ENCODE measurements around the gene IQCK.

The IQCK gene

DNA sequence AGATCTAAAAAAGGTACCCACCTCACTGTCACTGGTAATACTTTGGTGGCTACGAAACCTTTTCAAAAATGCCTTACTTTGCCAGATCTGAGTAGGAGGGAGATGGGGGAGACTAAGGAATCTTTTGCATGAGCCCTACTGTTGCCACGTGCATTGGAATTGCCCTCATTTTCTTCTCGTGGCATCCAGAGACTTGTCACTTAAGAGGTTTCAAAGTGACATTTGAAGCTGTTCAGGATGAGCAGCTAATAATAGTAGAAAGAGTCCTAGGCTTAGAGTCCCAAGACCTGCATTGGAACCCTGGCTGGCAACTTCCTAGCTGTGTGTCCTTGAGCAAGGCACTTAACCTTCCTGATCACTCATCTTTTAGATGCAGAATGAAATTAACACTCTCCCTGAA is 123.1 kb downstream of the IQCK start:
- no peak for DNase-seq

DNA sequence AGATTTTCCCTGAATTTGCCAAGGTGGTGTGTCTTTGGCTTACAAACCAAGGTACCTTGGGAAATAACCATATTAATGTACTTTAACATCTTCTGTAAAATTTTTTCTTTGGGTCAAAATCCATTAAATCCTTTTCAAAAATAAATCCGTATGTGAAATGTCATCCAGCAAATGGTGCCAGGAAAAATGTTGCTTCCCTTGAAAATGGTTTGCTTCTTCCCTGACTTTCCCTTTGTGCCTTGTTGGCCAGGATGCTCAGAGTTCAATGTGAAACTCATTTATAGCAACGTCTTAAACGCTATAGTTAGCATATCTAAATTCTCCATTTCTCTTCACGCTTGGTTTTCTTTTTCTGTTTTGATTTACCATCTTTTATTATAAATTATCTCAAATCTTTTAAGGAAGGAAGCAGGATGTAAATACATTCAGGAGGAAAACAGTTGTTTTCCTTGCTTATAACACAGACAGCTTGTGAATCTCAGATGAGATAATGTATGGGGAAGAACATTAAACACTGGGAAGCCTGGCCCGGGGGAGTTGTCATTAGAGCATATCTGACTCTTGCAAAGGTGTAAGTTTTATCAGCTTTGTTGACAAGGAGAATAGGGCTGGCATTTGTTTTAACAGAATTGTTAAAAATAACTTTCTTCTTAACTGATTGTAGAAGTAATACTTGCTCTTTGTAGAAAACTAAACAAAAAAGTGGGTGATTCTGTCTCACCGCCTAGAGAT is 124.5 kb downstream of the IQCK start:
- no peak for DNase-seq

DNA sequence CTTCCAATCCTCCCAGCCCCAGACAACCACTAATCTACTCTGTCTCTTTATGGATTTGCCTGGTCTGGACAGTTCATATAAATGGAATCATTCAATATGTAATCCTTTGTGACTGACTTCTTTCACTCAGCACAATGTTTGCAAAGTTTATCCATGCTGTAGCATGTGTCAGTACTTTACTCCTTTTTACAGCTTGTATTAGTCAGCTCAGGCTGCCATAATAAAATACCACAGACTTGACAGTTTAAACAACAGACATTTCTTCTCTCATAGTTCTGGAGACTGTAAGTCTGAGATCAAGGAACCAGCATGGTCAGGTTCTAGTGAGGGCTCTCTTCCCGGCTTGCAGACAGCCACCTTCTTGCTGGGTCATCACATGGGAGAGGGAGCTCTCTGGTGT is 125.3 kb downstream of the IQCK start:
- no peak for DNase-seq

DNA sequence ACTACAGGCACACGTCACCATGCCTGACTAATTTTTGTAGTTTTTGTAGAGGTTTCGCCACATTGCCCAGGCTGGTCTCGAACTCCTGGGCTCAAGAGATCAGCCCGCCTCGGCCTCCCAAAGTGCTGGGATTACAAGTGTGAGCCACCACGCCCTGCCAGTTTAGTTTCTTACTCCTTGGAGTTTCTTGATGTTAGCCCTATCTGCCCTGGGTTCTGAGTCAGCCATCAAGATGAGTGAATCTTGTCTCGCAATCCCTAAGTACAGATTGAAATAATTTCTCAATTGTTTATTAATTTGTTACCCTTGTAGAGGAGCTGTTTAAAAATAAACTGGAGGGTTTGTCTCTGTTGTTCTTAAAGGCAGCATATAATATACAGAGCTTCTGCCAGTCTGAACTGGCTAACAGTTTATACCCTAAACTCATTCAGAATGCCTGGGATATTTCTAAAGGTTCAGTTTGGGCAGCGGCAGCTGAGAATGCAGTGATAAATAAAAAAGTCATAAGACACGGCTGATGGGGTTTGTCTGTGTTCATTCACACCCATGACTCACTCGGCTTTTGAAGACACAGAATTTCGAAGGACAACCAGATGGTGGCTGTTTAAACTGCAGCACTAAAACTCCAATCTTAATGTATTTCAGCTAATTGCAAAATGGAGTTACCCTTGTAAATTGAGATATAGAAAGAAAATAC is 127.0 kb downstream of the IQCK start:
- peak; percentile 22 to 77 for DNase-seq

DNA sequence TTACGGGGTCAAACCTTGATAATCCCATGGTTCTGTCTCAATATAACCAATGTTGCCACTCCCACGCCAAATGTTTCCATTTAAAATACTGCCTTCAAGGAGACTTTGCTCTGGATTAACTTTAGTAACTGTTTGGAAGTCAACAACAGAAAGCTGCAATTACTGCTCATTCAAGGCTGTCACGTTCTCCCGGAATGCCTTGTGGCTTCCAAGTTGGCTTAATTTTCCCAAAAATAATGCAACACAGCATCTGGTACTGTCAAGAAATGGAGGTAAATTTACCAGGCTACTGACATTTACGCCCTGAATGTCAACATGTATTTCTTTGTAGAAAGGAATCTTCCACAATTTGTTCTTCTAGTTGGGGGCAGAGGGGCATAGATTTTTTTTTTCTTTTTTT is 128.4 kb downstream of the IQCK start:
- peak in 1 of 2 experiments; percentile 50 for DNase-seq

DNA sequence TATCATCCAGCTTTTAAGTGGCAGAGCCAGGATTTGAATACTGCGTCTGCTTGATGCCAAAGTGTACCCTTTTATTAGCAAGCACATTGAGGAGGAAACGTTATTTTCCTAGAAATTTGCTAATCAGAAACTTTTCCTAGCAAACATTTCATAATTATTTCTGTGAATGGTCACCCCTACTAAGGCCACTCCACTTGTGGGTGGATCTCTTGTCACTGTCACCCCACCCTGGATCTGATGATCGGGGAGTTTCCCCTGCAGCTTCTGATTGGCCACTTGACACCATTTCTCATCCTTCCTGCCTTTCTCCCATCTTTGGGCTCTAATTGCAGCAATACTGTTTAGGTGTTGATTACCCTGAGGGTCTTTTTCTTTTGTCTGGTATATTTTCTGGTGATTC is 130.7 kb downstream of the IQCK start:
- no peak for DNase-seq

DNA sequence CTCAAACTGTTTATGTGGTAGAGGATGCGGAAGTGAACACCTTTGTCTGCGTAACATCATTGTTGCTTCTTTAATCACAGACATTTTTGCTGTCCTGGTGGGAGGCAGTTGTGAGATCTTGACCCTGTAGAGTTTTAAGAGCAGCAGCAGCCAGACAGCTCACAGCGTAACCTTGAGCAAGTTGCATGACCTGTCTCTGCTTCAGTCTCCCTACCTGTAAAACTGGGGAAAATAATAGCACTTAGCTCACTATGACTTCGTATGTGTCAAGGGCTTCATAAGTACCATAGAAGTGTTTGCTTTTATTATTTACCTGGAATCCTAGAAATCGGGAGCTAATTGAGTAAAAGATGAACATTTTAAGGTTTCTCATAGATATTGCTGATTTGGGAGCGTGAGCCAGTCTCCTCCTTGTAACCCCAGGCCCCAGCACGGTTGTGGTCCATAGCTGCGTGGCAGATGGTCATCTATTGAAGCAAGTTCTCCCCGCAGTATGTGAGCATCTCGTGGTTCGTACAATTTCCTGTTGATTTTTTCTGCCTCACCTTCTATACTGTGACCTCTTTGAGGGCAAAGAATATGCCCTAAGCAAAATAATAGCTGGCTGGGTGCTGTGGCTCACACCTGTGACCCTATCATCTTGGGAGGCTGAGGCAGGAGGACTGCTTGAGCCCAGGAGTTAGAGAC is 132.2 kb downstream of the IQCK start:
- no peak for DNase-seq

DNA sequence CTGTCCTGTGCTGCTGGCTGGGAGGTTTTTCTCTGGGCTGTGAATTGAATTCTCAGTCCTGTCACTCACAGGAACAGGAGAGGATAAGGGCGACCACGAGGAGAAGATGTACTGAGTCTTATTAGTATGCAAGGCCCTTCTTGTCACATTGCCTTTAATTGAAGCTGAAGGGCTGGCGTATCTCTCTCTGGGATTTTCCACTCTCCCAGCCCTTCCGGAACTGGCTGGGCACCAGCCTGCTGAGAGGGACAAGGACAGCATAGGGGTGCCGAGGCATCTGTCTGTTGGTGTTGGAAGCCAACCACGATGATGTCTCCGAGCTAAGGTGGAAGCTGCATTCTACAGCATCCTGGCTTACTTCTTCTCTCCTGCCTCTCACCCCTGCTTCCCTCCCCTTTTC is 133.4 kb downstream of the IQCK start:
- DNase-seq, result no peak

DNA sequence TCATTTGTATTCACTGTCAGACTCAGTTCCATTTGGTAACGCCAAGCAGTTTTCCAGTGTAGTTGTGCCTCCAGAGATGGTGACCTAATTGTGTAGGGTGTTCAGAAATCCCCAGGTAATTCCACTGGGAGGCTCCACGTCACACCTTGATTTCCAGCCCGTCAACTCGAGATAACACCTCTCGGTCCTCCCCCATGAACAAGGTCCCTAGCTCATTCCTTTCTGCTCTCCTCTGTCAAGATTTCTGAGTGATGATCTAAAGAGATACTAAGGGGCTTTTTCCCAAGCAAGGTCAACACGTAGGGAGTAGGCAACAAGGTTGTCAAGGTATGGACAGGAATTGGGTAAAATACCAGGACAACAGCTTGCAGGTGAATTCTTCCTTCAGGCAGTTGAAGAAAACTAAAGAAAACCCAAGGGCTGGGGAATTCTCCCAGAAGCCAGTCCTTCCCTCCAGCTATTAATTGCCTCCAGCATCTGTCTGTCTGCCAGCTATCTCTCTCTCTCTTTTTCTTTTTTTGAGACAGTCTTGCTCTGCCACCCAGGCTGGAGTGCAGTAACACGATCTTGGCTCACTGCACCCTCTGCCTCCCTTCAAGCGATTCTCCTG is 135.2 kb downstream of the IQCK start:
- no peak for DNase-seq

DNA sequence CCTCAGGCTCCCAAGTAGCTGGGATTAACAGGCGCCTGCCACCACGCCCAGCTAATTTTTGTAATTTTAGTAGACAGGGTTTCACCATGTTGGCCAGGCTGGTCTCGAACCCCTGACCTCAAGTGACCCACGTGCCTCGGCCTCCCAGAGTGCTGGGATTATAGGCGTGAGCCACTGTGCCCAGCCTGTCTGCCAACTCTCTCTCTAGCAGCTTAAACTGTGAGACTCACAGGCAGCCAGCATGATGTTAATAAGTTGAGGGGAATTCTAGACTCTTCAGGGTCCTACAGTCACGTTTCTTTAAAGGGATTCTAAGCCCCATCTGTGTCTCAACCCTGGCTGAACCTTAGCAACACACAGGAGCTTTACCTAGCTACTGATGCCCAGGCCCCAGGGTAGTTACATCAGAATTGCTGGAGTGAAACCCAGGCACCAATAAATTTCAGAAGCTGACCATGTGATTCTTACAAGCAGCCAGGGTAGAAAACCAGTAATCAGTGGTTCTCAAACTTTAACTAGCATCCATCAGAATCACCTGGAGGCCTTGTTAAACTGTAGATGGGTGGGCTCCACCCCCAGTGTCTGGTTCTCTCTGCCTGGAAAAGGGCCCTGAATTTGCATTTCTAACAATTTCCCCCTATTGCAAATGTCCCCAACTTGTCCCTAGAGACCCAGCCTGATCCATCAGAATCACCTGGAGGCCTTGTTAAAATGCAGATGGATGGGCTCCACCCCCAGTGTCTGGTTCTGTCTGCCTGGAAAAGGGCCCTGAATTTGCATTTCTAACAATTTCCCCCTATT is 135.9 kb downstream of the IQCK start:
- DNase-seq, result no peak

DNA sequence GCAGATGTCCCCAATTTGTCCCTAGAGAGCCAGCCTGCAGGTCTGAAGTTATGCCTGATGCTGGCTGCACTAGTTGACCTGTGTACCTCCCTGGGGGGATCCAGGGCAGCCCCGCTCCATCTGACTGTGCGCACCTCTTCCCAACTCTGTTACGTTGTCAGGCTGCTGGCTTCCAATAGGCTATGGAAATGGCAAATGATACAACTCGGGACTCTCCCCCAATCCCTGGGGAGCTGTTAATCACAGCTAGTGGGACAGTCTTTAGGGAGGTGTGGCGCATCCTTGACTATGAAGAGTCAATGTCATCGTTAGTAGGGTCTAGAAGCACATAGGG is 136.4 kb downstream of the IQCK start:
- DNase-seq, result no peak

DNA sequence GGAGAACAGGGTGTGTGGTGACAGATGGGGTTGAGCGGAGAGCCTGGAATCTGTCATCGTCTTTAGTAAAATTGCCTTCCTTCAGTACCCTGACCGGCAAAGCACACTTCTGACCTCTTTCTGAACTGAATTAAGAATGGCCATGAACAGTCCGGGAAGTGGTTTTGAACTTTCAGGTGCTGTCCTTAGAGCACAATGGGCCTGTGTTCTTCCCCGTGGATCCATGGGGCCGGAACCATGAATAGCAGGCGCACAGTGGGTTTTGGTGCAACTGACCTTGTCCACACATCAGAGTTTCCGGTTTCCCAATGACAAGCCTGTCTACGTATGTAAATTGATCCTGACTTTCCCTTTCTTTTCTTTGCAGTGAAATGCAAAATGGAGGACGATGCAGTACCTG is 138.0 kb downstream of the IQCK start:
- no peak for DNase-seq

DNA sequence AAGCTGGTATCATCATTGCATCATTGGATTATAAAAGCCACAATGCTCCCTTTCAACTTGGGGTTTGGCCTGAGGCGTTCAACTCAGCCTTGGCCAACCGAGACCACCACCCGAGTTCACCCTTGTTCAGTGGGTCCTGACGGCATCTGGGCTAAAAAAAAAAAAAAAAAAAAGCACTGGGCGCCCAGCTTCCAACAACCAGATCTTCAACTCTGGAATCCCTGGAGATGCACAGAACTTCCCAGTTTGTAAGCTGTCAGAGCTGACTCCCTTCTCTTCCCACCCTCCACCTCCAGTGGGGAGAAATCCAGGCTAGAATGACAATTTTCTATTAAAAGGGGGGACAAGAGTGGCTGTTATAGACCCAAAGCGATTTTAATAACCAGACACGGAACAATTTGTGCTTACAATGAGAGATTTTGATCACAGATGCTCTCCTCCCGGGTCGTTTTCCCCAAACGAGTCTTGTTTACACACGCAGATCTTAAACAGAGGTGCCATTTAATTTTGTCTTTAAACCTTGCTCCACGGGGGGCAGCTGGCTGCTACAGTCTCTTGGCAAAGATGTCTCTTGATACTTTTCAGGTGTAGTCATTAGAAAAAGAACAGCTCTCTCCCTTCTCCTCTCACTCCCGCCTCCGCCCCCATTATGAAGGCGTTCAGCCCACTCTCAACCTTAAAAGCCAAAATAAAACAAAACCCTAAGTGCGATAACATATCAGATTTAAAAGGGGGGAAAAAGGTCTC is 139.7 kb downstream of the IQCK start:
- no peak for DNase-seq

DNA sequence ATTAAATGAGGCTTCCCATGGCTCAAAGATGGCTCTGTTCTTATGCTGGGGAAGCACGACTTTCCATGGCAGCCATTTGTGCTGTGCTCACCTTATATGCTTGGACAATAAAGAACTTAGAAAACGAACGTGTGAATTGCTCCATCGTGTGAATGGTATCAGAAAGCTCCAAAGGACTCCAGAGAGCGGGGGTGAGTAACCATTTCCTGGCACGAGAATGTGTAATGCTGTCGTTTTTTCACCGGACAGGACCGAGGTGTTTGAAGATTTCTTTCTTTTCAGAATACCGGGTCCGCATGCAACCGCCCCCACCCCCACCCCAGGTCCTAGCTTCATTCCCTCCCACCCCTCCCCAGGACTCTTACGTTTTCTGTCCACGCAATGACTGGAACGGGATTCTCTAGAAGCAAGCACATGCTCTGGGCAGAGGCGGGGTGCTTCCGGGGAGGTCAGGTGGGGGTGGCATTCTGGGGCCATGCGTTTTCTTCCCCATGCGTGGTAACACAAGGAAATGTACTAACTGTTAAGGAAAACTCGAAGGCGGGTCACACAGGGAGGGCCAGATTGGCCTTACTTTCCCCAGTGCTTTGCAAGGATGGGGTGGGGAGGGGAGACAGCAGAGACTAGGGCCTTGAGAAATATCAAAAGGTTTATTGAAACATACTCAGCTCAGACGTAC is 140.4 kb downstream of the IQCK start:
- DNase-seq, result no peak

DNA sequence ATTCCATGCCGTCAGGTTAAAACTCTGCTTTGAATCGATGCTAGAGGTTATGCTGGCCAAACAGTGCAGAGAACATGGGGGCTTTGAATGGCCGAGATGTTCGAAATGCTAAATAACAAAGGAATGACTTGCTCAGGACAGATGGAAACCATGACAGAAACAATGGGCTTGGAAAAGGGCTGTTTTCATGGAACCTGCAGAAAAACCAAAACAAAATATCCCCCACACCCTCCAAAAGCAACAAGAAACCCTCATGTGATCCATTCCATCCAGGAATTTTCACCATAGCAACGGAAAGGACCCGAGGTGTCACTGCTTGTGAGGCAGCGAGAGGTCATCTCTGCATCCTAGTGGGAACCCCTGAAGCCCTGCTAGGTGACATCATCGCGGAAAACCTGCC is 141.1 kb downstream of the IQCK start:
- DNase-seq, result no peak

DNA sequence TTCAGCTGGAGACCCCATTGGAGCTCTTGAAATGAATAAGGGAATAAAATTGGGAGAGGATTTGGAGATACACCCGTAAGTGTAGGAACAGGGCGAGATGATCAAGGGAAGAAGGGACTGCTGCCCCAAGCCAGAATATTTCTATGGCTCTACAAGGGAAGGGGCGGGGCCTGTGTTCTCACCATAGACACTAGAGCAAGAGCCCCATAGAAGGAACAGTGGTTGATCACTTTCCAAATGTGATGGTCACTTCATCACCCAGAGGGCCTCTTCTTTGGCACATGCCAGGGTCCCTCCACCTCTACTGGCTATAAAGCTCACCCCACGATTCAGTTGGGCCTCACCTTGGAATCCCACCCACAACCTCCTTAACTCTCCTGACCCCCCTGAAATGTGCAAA is 141.5 kb downstream of the IQCK start:
- no peak for DNase-seq

DNA sequence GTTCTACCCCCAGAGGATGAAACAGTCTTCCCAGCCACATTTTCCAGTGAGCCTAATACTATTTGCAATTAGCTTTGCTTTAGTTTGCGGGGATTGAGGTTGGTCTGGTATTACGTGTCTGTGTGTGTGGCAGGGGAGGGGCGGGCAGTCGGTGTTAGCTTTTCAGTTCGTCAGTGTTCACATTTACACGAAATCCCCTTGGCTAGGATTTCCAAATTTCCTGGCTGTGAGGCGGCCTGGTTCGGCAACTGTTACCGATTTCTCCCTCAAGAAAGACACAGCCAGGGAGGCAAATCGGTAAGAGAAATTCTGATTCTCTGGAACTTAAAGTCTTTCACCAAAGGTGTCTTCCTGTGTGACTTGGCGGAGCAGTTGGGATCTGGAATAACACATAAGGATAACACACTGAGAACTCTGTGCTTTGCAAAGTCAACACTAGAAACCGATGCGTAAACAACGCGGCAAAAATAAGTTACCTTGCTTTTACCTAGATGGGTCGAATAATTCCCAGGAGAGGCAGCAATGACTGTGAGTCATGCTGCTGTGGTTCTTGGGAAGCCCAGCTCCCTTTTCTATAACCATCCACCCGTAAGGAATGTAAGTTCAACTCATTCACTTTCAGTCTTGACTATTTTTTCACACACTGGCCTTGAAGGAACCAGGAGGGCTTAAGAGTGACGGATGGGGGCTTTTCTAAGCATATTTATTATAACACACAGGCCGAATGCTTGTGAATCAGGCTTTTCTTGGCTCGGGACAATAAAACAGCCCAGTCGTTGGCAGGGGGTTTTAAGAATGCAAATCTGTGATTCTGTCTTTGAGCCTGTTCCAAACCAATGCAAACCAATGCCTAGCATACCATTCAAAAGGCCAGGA is 142.3 kb downstream of the IQCK start:
- peak in 1 of 2 experiments; percentile 56 for DNase-seq

DNA sequence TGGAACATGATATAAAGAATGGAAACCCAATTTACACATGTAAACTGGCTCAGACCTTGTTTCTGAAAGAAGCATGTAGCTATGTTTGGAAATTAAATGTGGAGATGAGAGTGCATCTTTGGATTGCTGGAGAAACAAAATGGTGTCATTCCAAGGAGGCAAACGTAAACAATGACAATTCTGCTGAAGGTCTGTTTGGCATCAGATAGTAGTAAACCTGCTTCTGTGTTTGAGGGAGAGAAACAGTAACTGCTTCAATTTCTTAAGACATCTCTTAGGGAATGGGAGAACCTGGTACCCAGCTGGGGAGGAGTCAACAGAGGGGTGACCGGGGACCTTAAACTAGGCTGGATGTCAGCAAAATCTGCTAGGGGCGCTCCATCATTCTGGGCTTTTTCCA is 143.1 kb downstream of the IQCK start:
- no peak for DNase-seq

DNA sequence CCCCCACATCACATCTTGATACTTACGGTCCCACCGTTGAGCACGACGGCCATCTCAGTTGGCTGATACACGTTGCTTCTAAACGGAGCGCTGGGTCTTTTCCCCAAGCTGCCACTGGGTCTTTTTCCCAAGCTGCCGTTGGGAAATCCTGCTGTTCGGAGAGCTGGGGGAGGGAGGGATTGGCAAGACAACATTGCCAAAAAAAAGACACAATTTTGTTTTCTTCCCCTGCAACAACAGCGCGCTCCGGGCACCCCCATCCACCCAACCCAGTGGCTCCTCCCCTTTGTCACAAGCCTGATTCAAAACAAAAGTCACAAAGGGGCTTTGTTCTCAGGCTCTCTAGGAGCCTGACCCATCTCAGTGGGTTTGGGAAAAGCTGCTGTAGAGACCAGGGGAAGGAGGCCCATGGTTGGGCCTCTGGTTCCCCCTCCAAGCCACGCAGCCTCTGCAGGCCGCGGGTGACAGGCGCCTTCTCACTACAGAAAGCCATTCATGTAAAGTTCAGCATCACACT is 143.8 kb downstream of the IQCK start:
- no peak for DNase-seq

DNA sequence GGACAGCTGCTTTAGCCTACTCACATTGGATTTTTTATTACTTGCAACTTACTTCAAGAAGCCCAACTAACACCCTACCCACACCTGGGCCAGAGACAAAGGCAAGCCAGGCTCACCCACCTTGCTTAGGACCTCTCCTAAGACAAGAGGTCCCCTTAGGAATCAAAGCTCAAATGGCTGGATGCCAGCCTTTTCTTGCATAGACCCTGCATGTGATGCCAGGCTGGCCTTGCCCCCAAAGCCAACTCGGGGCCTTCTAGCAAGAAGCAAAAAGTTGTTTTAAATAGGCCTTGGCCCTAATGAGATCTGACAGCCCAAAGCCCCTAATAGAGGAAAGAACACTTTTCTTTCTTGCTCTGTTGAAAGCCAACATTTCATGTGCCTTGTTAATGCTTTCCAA is 145.9 kb downstream of the IQCK start:
- no peak for DNase-seq

All from NCI-H446 (cell line).